ENCODE measurements around the gene SERPINA3.

DNA sequence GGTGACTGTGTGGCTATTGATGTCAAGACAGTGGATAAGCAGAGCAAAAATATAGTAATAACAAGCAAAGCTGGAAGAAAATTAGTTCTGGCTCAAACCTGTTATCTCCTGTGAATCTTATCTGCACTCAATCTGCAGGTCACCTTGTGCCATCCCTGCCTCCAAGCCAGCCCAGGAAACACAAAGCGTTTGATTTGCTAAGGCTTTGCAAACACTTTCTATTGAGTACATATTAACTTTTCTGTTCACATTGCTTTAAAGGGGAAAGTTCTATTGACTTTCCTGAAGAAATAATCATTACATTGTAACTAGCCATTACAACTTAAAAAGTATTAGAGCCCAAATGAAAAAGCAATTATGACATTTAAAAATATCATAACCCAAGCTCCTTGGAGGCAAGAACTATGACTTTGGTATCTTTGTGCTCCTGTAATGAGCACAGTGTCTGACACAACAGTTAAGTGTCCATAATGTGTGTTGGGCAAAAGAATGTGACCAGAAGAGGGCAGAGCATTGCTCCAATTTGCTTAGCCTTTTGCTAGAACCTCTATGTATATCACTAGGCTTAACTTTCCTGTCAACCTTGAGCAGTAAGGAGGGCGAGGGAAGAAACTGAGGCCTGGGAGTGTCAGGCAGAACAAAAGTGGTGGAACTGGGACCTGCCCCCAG is 24.7 kb downstream of the SERPINA3 start:
- TF ChIP-seq POLR2AphosphoS5 (IDR thresholded peaks at IDR 0.05; ENCODE audit: low read depth, low read length) (no peak), TAF1 (IDR thresholded peaks at IDR 0.05; ENCODE audit: borderline replicate concordance, insufficient read depth, low read length) (no peak), SIN3A (IDR thresholded peaks at IDR 0.05; ENCODE audit: borderline replicate concordance, insufficient read depth, low read length) (no peak), FOXP2 (optimal IDR thresholded peaks at IDR 0.05; ENCODE audit: borderline replicate concordance, extremely low read depth, extremely low read length, insufficient read depth) (no peak)
- TF ChIP-seq, protein P1, sequence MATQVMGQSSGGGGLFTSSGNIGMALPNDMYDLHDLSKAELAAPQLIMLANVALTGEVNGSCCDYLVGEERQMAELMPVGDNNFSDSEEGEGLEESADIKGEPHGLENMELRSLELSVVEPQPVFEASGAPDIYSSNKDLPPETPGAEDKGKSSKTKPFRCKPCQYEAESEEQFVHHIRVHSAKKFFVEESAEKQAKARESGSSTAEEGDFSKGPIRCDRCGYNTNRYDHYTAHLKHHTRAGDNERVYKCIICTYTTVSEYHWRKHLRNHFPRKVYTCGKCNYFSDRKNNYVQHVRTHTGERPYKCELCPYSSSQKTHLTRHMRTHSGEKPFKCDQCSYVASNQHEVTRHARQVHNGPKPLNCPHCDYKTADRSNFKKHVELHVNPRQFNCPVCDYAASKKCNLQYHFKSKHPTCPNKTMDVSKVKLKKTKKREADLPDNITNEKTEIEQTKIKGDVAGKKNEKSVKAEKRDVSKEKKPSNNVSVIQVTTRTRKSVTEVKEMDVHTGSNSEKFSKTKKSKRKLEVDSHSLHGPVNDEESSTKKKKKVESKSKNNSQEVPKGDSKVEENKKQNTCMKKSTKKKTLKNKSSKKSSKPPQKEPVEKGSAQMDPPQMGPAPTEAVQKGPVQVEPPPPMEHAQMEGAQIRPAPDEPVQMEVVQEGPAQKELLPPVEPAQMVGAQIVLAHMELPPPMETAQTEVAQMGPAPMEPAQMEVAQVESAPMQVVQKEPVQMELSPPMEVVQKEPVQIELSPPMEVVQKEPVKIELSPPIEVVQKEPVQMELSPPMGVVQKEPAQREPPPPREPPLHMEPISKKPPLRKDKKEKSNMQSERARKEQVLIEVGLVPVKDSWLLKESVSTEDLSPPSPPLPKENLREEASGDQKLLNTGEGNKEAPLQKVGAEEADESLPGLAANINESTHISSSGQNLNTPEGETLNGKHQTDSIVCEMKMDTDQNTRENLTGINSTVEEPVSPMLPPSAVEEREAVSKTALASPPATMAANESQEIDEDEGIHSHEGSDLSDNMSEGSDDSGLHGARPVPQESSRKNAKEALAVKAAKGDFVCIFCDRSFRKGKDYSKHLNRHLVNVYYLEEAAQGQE (IDR thresholded peaks at IDR 0.05; ENCODE audit: insufficient read depth in 1 of 2, low read depth in 2 of 2, low read length in 2 of 2) = no peak
